NCI-H748 (cell line): ENCODE measurements around the gene SLC1A1.
A peak's percentile ranks its signal among the peaks of the same experiment; 100 is the strongest.
"Not testable (repeated sequence)": the region's sequence is repeated elsewhere in the genome, so short reads cannot be mapped to it uniquely, and the experiment has no call there.

ENCODE experiments used
- DNase-seq: peaks from one replicate; lab custom pipeline; 2025; ENCODE audit not compliant: unreplicated experiment; lab: John Stamatoyannopoulos, UW

SLC1A1 gene

GRCh38 chr9:4504250-4504649 is 14.0 kb downstream of the SLC1A1 start:
- DNase-seq = no peak

GRCh38 chr9:4506490-4506889 is 16.2 kb downstream of the SLC1A1 start:
- DNase-seq = no peak

DNA sequence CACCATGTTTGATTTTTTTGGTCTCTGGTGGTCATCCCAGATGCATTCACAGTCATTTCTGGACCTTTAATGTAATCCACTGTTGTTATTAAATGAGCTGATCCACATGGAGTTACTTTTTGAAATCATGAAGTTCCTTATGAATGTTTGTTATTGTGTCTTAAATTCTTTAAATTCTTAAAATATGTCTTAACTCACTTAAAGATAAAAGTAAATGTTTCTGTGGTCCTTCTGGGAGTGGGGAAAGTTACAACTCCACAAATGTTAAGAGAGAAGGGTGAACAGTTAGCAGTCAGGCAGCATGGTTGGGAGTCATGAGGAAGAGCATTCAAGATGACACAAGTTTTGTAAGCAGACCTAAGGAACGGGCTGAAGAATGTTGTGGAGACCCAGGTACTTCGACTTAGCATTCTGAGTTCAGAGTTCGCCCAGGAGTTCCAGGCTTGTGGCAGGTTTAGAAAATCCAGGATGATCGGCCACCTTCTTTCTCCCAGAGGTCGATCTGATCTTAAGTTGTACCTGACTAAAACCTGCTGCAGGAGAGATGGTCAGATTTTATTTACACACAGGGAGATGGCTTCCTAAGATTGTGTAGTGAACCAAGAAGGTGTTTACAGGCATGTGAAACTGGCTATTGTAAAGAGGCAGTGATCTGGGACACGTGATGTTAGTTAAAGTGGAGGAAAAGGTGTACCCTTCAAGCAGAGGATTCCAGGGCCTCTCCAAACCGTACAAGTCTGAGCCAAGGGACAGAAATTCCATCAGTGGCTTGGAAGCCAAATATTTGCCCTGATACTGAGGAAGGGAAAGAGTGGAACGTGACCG is 17.2 kb downstream of the SLC1A1 start:
- no peak for DNase-seq

DNA sequence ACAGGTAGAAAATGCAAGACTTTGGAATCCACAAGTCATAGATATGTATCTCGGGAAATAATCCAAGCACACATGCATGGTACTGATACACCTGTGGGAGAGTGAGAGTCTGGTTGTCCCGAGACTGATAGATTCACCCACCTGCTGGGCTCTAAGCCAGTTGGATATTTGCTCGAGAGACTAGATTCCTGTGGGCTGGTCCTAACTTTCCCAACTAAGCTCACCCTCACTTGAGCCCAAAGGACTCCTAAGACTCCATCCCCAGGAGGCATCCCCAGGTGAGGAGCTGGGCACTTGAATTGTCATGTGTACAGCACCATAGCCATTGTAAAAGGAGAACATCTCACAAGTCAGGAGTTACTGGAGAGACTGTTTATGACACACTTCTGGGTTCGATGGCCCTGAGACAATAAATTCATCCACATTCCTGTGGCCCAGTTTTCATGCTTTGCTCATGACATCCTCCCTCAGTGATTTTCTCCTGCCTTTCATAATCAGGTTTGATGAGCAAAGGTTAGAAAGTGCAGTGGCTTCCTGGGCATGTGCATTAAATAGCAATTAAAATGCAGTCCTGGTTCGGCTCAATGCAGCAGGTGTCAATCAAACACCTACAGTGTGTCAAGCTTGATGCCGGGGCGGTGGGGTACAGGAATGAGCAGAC is 18.1 kb downstream of the SLC1A1 start:
- DNase-seq = no peak

DNA sequence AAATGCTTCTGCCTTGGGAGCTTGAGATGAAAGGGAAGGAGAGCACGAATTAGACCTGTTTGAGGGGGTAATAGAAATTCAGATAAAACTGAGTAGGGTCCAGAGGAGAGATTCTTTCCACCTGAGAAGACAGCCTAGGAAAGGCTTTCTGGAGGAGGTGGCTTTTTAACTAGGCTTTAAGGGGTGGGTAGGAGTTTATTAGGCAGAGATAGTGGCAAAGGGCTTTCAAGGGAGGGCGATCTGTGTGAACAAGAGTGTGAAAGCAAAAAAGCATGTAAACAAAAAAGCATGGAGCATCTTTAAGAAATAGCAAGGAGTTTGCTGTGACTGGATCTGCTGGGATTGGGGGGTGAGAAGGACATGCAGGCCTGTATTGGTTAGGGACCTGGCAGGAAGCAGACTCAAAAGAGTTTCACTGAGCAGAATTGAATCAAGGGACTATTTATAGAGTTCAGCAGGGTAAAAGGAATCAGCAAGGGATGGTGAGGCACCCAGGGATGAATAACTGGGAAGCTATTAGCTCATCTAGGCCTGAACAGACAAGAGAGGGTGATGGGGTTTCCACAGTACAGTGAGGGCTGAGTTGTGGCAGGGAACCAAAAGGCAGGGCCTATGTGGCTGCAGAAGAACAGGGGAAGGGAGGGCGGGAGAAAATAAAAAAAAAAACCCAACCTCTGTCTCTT is 18.8 kb downstream of the SLC1A1 start:
- DNase-seq = no peak

DNA sequence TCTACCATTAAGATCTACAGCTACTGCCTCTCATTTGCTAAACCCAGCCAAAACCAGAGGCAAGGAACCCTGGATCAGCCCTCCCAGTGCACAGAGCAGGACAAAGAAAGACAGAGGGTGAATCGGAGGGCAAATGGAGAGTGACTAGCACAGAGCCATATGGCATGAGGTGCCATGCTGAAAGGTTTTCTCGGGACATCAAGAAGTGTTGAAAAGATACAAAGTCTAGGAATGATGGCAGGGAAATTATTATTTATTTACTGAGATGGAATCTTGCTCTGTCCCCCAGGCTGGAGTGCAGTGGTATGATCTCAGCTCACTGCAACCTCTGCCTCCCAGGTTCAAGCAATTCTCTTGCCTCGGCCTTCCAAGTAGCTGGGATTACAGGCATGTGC is 19.3 kb downstream of the SLC1A1 start:
- DNase-seq = no peak

- DNase-seq = no peak
Observed at GRCh38 chr9:4510546-4511322, 20.5 kb downstream of the SLC1A1 start.

- DNase-seq = no peak
Observed at GRCh38 chr9:4514252-4515128, 24.2 kb downstream of the SLC1A1 start.

DNA sequence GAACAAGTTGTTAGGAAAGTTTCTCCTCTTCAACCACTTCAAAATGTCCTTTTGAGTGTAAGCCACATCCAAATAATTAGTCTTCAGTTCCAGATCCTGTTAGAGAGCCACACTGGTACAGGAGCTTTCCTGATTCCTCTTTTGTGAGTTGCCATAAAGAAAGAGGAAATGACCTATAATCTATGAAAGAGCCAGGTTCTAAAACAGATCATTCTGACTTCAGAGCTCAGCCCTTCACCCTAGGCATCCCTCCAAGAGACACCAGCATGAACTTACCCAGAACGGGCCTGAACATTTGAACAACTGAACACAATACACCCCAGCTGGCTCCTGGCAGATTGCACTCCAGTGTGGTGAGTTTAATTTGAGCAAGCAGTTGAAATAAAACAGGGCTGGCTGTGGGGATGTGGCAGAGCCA is 25.7 kb downstream of the SLC1A1 start:
- DNase-seq = no peak

- no peak for DNase-seq
Observed at GRCh38 chr9:4517274-4517673, 27.0 kb downstream of the SLC1A1 start.

DNA sequence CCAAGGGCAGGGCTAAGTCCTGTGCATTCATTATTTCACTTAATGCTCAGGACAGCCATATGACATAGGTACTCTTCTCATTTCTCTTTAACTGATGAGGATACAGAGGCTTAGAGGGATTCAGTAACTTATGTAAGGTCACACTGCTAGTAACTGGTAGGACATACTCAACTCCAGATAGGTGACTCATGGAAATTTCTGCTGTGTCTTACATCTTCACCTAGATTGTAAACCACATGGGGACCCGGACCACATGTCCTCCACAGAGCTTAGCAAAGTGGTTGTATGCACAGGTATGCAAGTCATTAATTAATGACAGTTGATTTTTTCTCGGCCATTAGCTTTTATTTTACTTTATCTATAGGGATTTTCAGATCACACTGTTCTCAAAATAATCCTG is 29.3 kb downstream of the SLC1A1 start:
- DNase-seq = no peak

- DNase-seq = no peak
Observed at GRCh38 chr9:4520055-4520454, 29.8 kb downstream of the SLC1A1 start.

GRCh38 chr9:4530375-4530774 is 40.1 kb downstream of the SLC1A1 start:
- DNase-seq = peak; percentile 9

DNA sequence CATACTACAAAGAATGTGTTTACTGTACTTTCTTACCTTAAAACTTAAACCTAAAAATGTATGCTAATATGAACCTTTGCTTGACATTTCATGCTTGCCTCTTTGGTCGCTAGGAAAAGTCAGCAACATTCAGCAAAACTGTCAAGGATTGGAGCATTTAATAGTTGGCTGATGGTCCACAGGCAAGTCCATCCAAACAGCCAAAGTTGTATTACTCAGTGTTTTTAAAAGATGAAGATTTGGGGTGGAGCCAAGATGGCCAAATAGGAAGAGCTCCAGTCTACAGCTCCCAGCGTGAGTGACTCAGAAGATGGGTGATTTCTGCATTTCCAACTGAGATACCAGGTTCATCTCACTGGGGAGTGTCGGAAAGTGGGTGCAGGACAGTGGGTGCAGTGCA is 40.6 kb downstream of the SLC1A1 start:
- DNase-seq = not testable (repeated sequence)

GRCh38 chr9:4531355-4531754 is 41.1 kb downstream of the SLC1A1 start:
- peak; percentile 67 for DNase-seq

GRCh38 chr9:4533881-4534280 is 43.6 kb downstream of the SLC1A1 start:
- not testable (repeated sequence) for DNase-seq

- not testable (repeated sequence) for DNase-seq
Observed at GRCh38 chr9:4536196-4536595, 45.9 kb downstream of the SLC1A1 start.

DNA sequence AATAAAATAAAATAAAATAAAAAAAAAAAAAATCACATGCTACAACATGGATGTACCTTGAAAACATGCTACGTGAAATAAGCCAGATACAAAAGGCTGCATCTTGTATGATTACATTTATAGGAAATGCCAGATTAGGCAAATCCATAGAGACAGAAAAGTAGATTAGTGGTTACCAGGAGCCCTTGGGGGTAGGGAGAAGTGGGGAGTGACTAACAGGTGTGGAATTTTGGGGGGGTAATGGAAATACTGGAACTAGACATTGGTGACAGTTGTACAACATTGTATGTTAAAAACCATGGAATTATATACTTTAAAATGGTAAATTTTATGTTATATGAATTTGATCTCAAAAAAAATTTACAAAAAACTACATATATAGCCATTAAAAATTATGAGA is 47.3 kb downstream of the SLC1A1 start:
- DNase-seq = no peak

- DNase-seq = no peak
Observed at GRCh38 chr9:4538107-4538506, 47.8 kb downstream of the SLC1A1 start.

DNA sequence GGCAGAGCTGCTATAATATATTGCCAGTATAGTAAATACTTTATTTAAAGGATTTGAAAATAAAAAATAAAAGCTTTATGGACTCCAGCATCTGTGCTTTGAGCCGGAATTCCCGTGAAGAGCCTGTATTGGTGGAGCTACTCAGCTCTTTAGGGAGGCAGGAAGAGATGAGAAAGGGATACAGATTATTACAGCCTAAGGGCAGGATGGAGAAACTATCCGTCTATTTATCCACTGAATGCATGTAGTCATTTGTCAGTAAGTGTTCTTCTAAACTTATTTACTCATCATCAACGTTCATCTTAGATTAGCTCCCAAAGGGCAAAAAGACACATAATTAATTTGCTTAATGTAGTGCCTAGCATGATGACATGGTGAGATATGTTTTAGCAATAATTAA is 48.4 kb downstream of the SLC1A1 start:
- no peak for DNase-seq
